NB4 (cell line): ENCODE data around the gene LRRC37B.

Experiments used
- CTCF ChIP-seq: IDR thresholded peaks from one replicate; pipeline ENCODE4 v1.5.1; 2012; ENCODE audit warnings: low read depth, low read length
- MYC ChIP-seq: IDR thresholded peaks from 2 replicates; pipeline ENCODE4 v1.6.1; 2011; ENCODE audit warnings: low read depth, low read length

DNA sequence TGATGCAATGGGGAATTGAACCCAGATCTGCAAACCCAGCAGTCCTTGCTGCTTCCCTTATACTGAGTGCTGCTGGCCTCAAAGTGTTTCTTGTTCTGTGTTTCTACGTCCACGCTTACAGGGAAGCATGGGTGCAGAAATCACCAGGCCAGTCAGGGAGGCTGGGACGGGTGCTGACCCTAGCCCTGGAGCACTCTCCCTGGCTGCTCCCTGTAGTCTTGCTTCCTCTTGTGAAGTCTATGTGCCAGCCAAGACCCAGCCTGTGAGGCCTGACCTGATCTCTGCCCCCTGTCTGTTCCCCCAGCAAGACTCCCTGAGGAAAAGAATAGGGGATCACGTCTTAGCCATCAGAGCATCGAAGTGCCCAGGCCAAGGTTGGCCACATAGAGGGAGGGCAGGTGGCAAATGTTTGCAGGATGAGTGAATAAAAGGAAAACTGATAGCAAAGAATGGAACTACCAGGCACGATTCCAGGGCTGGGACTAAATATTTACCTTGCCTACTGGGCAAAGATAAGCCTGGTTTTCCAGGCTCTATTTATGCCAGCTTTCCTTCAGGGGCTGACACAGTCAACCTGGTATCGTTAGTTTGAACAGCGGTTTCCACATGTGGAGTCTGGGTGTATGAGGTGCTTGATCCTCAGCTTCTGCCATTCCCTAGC, 93.9 kb downstream of the LRRC37B start:
- no peak for TF ChIP-seq MYC
- TF ChIP-seq CTCF: no peak
